AG04449 (cell line): Measurements from ENCODE around the gene FGF5.

Experiments
- CTCF ChIA-PET: fragments of 350-600 bp; formaldehyde crosslinking; extraction: SDS; loops from one replicate; lab custom pipeline; 2021; ENCODE audit warnings: antibody characterized with exemption; lab: Yijun Ruan, JAX
- POLR2A ChIA-PET: fragments of 400-600, 350-600 bp; formaldehyde crosslinking; extraction: SDS; loops from one replicate; lab custom pipeline; 2020; ENCODE audit warnings: antibody characterized with exemption, inconsistent platforms; lab: Yijun Ruan, JAX
- DNase-seq: peaks from one replicate; pipeline ENCODE4 v3.0.0-alpha.2; 2010; ENCODE audit warnings: low read depth, low spot score
- H3K4me3 ChIP-seq: 2 replicates; pipeline ENCODE4 v1.5.1; 2011; ENCODE audit warnings: low read depth, mild to moderate bottlenecking, control low read depth, low read length
- CTCF ChIP-seq: IDR thresholded peaks from one replicate; pipeline ENCODE4 v1.5.1; 2011; ENCODE audit warnings: mild to moderate bottlenecking, moderate library complexity, low read length, control low read depth, inconsistent platforms; ENCODE audit not compliant: insufficient read depth; ENCODE audit errors: missing control alignments

The FGF5 gene

GRCh38 chr4:80331693-80332092, 65.2 kb downstream of the FGF5 start:
- ChIA-PET POLR2A (no interaction called here), CTCF (interaction anchor here (0.6 to 8.4 kb wide), 5 partner anchors 8 to 130 kb away, joined by 3 to 102 read pairs (median 5); no protein-coding TSS in a partner anchor)
- TF ChIP-seq CTCF = no peak
- no peak overlapping the region for H3K4me3 ChIP-seq
- DNase-seq = no peak

- no peak for TF ChIP-seq CTCF
- CTCF ChIA-PET = interaction anchor here (0.6 to 8.4 kb wide), 5 partner anchors 10 to 120 kb away, joined by 3 to 102 read pairs (median 6); no protein-coding TSS in a partner anchor
- H3K4me3 ChIP-seq = no peak overlapping the region
- DNase-seq = no peak
- POLR2A ChIA-PET = interaction anchor here (1.1 to 1.5 kb wide), 2 partner anchors 10 to 67 kb away, joined by 3 to 6 read pairs; partner anchors contain the start of gene FGF5
Measured at GRCh38 chr4:80333121-80333520, 66.7 kb downstream of the FGF5 start.

GRCh38 chr4:80334568-80334967, 68.1 kb downstream of the FGF5 start:
- TF ChIP-seq CTCF = no peak
- POLR2A ChIA-PET = no interaction called here
- H3K4me3 ChIP-seq = no peak overlapping the region
- DNase-seq = no peak
- CTCF ChIA-PET = interaction anchor here (0.9 to 8.4 kb wide), 12 partner anchors 12 to 209 kb away, joined by 3 to 102 read pairs (median 4); no protein-coding TSS in a partner anchor

- CTCF ChIA-PET = interaction anchor here (0.9 to 8.4 kb wide), 13 partner anchors 9 to 210 kb away, joined by 3 to 102 read pairs (median 4); no protein-coding TSS in a partner anchor
- TF ChIP-seq CTCF = no peak
- peak overlapping the region; percentile 81 for H3K4me3 ChIP-seq
- no peak for DNase-seq
- POLR2A ChIA-PET = interaction anchor here (0.6 to 1.4 kb wide), 5 partner anchors 28 to 106 kb away, joined by 3 to 7 read pairs (median 3); partner anchors contain the start of gene FGF5
Measured at GRCh38 chr4:80335226-80335553, 68.7 kb downstream of the FGF5 start.

- ChIA-PET CTCF (interaction anchor here (0.6 to 8.4 kb wide), 21 partner anchors 10 to 1383 kb away, joined by 3 to 102 read pairs (median 4); no protein-coding TSS in a partner anchor), POLR2A (interaction anchor here (0.6 to 1.4 kb wide), 5 partner anchors 28 to 107 kb away, joined by 3 to 7 read pairs (median 3); partner anchors contain the start of gene FGF5)
- DNase-seq = no peak
- TF ChIP-seq CTCF = peak; percentile 75
- H3K4me3 ChIP-seq = peak within 1 kb of the TSS; percentile 81
Measured at GRCh38 chr4:80335554-80336358, 69.3 kb downstream of the FGF5 start, which contains the start of gene CFAP299. Gene CFAP299 (plus strand): TSS chr4:80335730.

GRCh38 chr4:80336582-80336981, 70.1 kb downstream of the FGF5 start:
- POLR2A ChIA-PET = no interaction called here
- no peak for DNase-seq
- peak; percentile 53 for TF ChIP-seq CTCF
- CTCF ChIA-PET = interaction anchor here (0.7 to 8.4 kb wide), 15 partner anchors 8 to 1384 kb away, joined by 3 to 102 read pairs (median 5); partner anchors contain the start of gene FGF5
- H3K4me3 ChIP-seq = peak overlapping the region; percentile 81
